Stomach (tissue), 9 donors: ENCODE results near the gene UQCRFS1. TPM values are rescaled to one million over a fixed set of nuclear protein-coding genes. Genes with fewer than 3 reads are reported as not detected.

ENCODE experiments used
- DNase-seq, 2 donors: peaks; one replicate each; pipeline versions ENCODE4 v3.0.0 to v3.0.0-alpha.2; 2013 to 2019
- H3K27ac ChIP-seq, 5 donors: fragments of 200-600 bp in 4 of 5; sonication (generic) in 4 of 5; one replicate each; pipeline ENCODE4 v1.5.1; 2013 to 2019; ENCODE audit warnings: mild to moderate bottlenecking in 1 of 5, moderate library complexity in 1 of 5
- H3K27me3 ChIP-seq, 3 donors: fragments of 200-600 bp; sonication (generic); one replicate each; pipeline ENCODE4 v1.5.1; 2017 to 2019; ENCODE audit warnings: mixed run types in 1 of 3
- H3K36me3 ChIP-seq, 4 donors: fragments of 200-600 bp; sonication (generic); 1 replicate in 3 of 4; 2 replicates in 1 of 4; pipeline ENCODE4 v1.5.1; 2016 to 2019
- H3K4me1 ChIP-seq, 4 donors: fragments of 200-600 bp; sonication (generic); one replicate each; pipeline ENCODE4 v1.5.1; 2016 to 2019
- H3K4me3 ChIP-seq, 4 donors: fragments of 200-600 bp; sonication (generic) in 3 of 4; one replicate each; pipeline ENCODE4 v1.5.1; 2016 to 2019; ENCODE audit warnings: mild to moderate bottlenecking in 1 of 4
- H3K9me3 ChIP-seq, 4 donors: fragments of 200-600 bp; sonication (generic); one replicate each; pipeline ENCODE4 v1.5.1; 2016 to 2019
- CTCF ChIP-seq, 7 experiments: fragments of 450-650 bp in 4 of 7; fragments of 200-600 bp in 3 of 7; sonication (generic) in 3 of 7; IDR thresholded peaks; one replicate each; pipeline ENCODE4 v1.5.1; 2016 to 2019; ENCODE audit warnings: antibody characterized with exemption in 7 of 7, control low read depth in 2 of 7, mild to moderate bottlenecking in 1 of 7
- POLR2A ChIP-seq, 4 donors: fragments of 450-650 bp; IDR thresholded peaks; one replicate each; pipeline ENCODE4 v1.6.1; 2016; ENCODE audit warnings: antibody characterized with exemption in 4 of 4, control low read depth in 2 of 4, mild to moderate bottlenecking in 1 of 4, moderate library complexity in 1 of 4
- POLR2AphosphoS5 ChIP-seq, 3 donors: sonication (generic); formaldehyde crosslinking; IDR thresholded peaks; one replicate each; pipeline ENCODE4 v1.6.1; 2016; ENCODE audit warnings: antibody characterized with exemption in 3 of 3
- WGBS, 5 donors: extraction: QIAGEN DNeasy Blood & Tissue Kit in 3 of 5; methylation state at CpG; one replicate each; pipeline versions ENCODE4 v1.1.5 to v1.1.7; 2013 to 2018; 5-methylcytosine and 5-hydroxymethylcytosine counted together
- intact Hi-C: fragments of 100-400 bp; cut with DNase I; formaldehyde crosslinking; loops from one replicate; pipeline ENCODE4 v1.15.1; 2023; ENCODE audit warnings: low total_unique reads
- polyA plus RNA-seq, 3 donors: library from polyadenylated mRNA; stranded (reverse); fragments of 200-250 nt; gene quantifications; one replicate each; pipeline ENCODE4 v1.2.3, GENCODE V29; 2013
- small RNA-seq, 4 donors: library from RNA; depleted of rRNA; stranded (forward); fragments of <200 nt; gene quantifications; one replicate each; pipeline ENCODE3, GENCODE V24; 2016
- total RNA-seq, 5 donors: library from RNA; depleted of rRNA; stranded (reverse); fragments of >200 nt; gene quantifications; one replicate each; pipeline versions ENCODE4 v1.1.0 to v1.2.3, GENCODE V29; 2014 to 2016
- donor health status: healthy with polysubstance abuse.
- donor health status: Bipolar disorder and iron deficiency.
- donor health status: healthy.

Gene UQCRFS1
- total and polyA plus RNA-seq, 8 donors: 17.0 to 84.9 (median 40.6) TPM

- intact Hi-C loops: no loop called here
- no peak overlapping the region for H3K4me3 ChIP-seq
- no peaks in the 10 kb centered on the region for H3K4me1 ChIP-seq
- H3K27me3 ChIP-seq: no peaks in the 10 kb centered on the region
- 81 to 94% (median 90%) methylated on average over 2 of the region's 2 CpGs for WGBS, 5 donors
- no peaks in the 10 kb centered on the region for H3K36me3 ChIP-seq
- TF ChIP-seq POLR2AphosphoS5 (IDR thresholded peaks at IDR 0.05): no peak
- TF ChIP-seq CTCF (IDR thresholded peaks at IDR 0.05): no peak
- no peak for TF ChIP-seq POLR2A (IDR thresholded peaks at IDR 0.05)
- no peak overlapping the region for H3K27ac ChIP-seq
- peaks cover 0 to 73% (median 48%) of the 10 kb centered on the region in 4 donors for H3K9me3 ChIP-seq
- DNase-seq: no peak
These were observed 57.3 kb downstream of the UQCRFS1 start for GRCh38 chr19:29155683-29156082.

Small RNA genes lying within 50 kb of the gene (small RNA-seq; reads per million reads assigned to genes)
- gene RN7SL340P: 0 reads per million in 4 donors
